Left lung (tissue), 10 donors: ENCODE results near the gene SIPA1L3. TPM values are rescaled to one million over a fixed set of nuclear protein-coding genes. Genes with fewer than 3 reads are reported as not detected.

Experiments
- ATAC-seq: fragments of 200-7000 bp; cut with Tn5 transposase; one replicate; pipeline ENCODE4 v1.9.1; 2020; ENCODE audit warnings: moderate library complexity
- DNase-seq, 4 donors: peaks; one replicate each; pipeline ENCODE4 v3.0.0-alpha.2; 2013 to 2020
- H3K27ac ChIP-seq, 2 donors: fragments of 200-600 bp; sonication (generic) in 1 of 2; one replicate each; pipeline versions ENCODE4 v1.5.0 to v1.8.0; 2020 to 2021
- H3K27me3 ChIP-seq, 2 donors: fragments of 200-600 bp; sonication (generic) in 1 of 2; one replicate each; pipeline versions ENCODE4 v1.5.0 to v1.8.0; 2020 to 2021
- H3K36me3 ChIP-seq, 2 donors: fragments of 200-600 bp; sonication (generic) in 1 of 2; one replicate each; pipeline versions ENCODE4 v1.5.0 to v1.8.0; 2020 to 2021
- H3K4me1 ChIP-seq, 2 donors: fragments of 200-600 bp; one replicate each; pipeline ENCODE4 v1.8.0; 2021
- H3K4me3 ChIP-seq, 2 donors: fragments of 200-600 bp; sonication (generic) in 1 of 2; one replicate each; pipeline versions ENCODE4 v1.5.0 to v1.8.0; 2020 to 2021; ENCODE audit warnings: mild to moderate bottlenecking in 1 of 2
- H3K9me3 ChIP-seq, 2 donors: fragments of 200-600 bp; sonication (generic) in 1 of 2; one replicate each; pipeline versions ENCODE4 v1.5.0 to v1.8.0; 2020 to 2021
- CTCF ChIP-seq, 2 donors: fragments of 200-600 bp; sonication (generic) in 1 of 2; IDR thresholded peaks; one replicate each; pipeline versions ENCODE4 v1.5.0 to v1.8.0; 2021; ENCODE audit warnings: antibody characterized with exemption in 2 of 2
- intact Hi-C, 2 donors: fragments of 100-400 bp; cut with DNase I; formaldehyde crosslinking; loops; one replicate each; pipeline versions ENCODE4 v1.11.2 to v1.14.2; 2022
- polyA plus RNA-seq, 6 donors: library from polyadenylated mRNA; unstranded; fragments of 120-200 nt; gene quantifications; one replicate each; pipeline ENCODE4 v1.2.1, GENCODE V29; 2013; ENCODE audit not compliant: insufficient read length in 6 of 6
- total RNA-seq, 2 donors: library from RNA; stranded (reverse); fragmentation: NEBNext Ultra II Directional; extraction: Animal tissue kit (Norgen Biotek cat#: 25700); gene quantifications; one replicate each; pipeline ENCODE4 v1.2.1, GENCODE V29; 2021
- donor health status: DM: no; HTN: yes; CAD: no.
- donor health status: DM: no; HTN: no; CAD: no.

SIPA1L3 gene
- total and polyA plus RNA-seq, 8 donors, result 22.7 to 59.0 (median 27.4) TPM

- no peaks in the 10 kb centered on the region for H3K36me3 ChIP-seq
- ATAC-seq (no peak), DNase-seq (peak in 1 of 4 donors; percentile 7)
- no peak overlapping the region for H3K4me3 ChIP-seq
- intact Hi-C loops, result no loop called here
- no peak for TF ChIP-seq CTCF (IDR thresholded peaks at IDR 0.05)
- peaks cover 0 to 40% of the 10 kb centered on the region in 2 donors for H3K4me1 ChIP-seq
- no peaks in the 10 kb centered on the region for H3K9me3 ChIP-seq
- no peak overlapping the region for H3K27ac ChIP-seq
- no peaks in the 10 kb centered on the region for H3K27me3 ChIP-seq
Measured at GRCh38 chr19:38056646-38057045, 149.6 kb downstream of the SIPA1L3 start.

DNA sequence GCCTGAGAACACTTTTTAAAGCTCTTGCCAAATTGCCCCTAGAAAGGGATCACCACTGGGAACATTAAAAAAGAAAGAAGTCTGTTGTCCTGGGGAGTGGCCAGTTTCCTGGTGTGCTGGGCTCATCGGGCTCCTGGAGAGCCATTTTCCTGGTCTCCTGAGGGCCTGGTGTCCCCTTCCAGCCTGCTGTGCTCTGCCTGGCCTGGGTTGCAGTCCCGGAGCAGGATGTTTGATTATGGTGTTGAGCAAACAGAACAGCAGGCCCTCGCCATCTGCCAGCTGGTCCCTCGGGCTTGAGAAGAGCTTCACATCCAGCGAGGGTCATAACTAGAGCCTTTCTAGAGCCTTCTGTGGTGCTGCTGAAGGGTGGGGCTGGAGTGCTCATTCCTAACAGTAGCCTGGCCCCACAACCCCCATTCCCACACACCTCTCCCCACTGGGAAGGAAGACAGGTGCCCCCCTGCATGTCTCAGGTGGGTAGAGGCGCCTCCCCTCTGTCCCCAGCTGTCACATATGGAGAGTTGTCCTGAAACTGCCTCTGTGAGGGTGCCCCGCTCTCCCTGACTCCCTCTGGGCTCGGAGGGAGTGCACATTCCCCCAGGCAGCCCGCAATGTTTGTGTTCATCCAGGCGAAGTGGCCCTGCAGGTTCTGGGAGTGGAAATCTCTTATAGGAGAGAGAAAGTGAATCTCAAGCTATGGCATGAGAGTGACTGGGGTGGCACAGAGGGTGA lies 151.1 kb downstream of the SIPA1L3 start:
- peaks cover 0 to 40% of the 10 kb centered on the region in 2 donors for H3K4me1 ChIP-seq
- DNase-seq (peak; percentile 35 to 79 (median 78)), ATAC-seq (peak; percentile 88)
- peak overlapping the region; percentile 67 to 77 for H3K27ac ChIP-seq
- H3K4me3 ChIP-seq, result no peak overlapping the region
- H3K36me3 ChIP-seq, result no peaks in the 10 kb centered on the region
- H3K9me3 ChIP-seq, result no peaks in the 10 kb centered on the region
- no peaks in the 10 kb centered on the region for H3K27me3 ChIP-seq
- intact Hi-C loops, result no loop called here
- no peak for TF ChIP-seq CTCF (IDR thresholded peaks at IDR 0.05)

DNA sequence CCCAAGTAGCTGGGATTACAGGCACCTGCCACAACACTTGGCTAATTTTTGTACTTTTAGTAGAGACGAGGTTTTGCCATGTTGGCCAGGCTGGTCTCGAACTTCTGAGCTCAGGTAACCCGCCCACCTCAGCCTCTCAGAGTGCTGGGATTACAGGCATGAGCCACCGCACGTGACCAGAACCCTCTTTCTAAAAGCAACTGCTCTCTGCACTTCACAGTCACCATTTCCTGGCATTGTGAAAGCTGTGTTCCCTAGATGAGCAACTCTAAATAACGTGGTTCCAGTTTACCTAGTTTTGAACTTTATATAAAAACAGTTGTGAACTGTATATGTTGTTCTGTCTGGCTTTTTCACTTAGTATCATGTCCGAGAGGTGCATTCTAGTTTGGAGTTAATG lies 152.9 kb downstream of the SIPA1L3 start:
- no peaks in the 10 kb centered on the region for H3K36me3 ChIP-seq
- no peak for TF ChIP-seq CTCF (IDR thresholded peaks at IDR 0.05)
- DNase-seq (peak in 1 of 4 donors; percentile 47), ATAC-seq (no peak)
- H3K4me1 ChIP-seq, result peaks cover 0 to 34% of the 10 kb centered on the region in 2 donors
- H3K9me3 ChIP-seq, result no peaks in the 10 kb centered on the region
- H3K27me3 ChIP-seq, result no peaks in the 10 kb centered on the region
- no peak overlapping the region for H3K4me3 ChIP-seq
- intact Hi-C loops, result no loop called here
- peak overlapping the region in 1 of 2 donors; percentile 65 for H3K27ac ChIP-seq

DNA sequence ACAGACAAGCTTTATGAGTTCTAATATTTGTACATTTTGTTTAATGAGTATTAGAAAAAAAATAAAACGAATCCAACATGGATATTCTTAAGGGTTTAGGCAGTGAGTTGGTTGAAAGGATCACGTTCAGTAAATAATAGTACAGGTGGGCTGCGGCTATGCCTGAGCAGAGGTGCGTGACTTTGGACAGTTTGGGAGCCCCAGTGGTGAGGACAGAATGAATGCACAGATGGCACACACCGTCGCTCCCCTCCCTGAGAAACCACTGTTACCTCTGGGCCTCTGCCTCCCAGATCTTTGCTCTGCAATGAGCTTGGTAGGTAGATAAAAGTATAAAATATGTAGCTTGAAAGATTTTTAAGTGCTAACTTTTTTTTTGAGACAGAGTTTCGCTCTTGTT lies 153.3 kb downstream of the SIPA1L3 start:
- intact Hi-C loops, result no loop called here
- Histone ChIP-seq H3K9me3 (no peaks in the 10 kb centered on the region), H3K36me3 (no peaks in the 10 kb centered on the region), H3K27me3 (no peaks in the 10 kb centered on the region), H3K4me1 (peaks cover 0 to 30% of the 10 kb centered on the region in 2 donors), H3K4me3 (no peak overlapping the region), H3K27ac (peak overlapping the region in 1 of 2 donors; percentile 65)
- DNase-seq (peak in 1 of 4 donors; percentile 10), ATAC-seq (no peak)
- TF ChIP-seq CTCF (IDR thresholded peaks at IDR 0.05), result no peak

- no peaks in the 10 kb centered on the region for H3K27me3 ChIP-seq
- H3K36me3 ChIP-seq, result no peaks in the 10 kb centered on the region
- TF ChIP-seq CTCF (IDR thresholded peaks at IDR 0.05), result no peak
- H3K9me3 ChIP-seq, result no peaks in the 10 kb centered on the region
- ATAC-seq, result no peak
- H3K4me3 ChIP-seq, result no peak overlapping the region
- DNase-seq, result peak in 1 of 4 donors; percentile 10
- H3K4me1 ChIP-seq, result peaks cover 0 to 27% of the 10 kb centered on the region in 2 donors
- intact Hi-C loops, result no loop called here
- H3K27ac ChIP-seq, result no peak overlapping the region
Measured at GRCh38 chr19:38061294-38061693, 154.3 kb downstream of the SIPA1L3 start.
